GM23248 (cell line): ENCODE data around the gene ITPKC. TPM values are rescaled to one million over a fixed set of nuclear protein-coding genes. Genes with fewer than 3 reads are reported as not detected.

Experiments
- DNase-seq: peaks from one replicate; pipeline ENCODE4 v3.0.0-alpha.2; 2015
- H2AFZ ChIP-seq: fragments of 200-600 bp; sonication (generic); 2 replicates; pipeline ENCODE4 v1.6.1; 2016; ENCODE audit warnings: antibody characterized with exemption
- H3F3A ChIP-seq: fragments of 200-600 bp; sonication (generic); 2 replicates; pipeline ENCODE4 v1.6.1; 2016; ENCODE audit warnings: mild to moderate bottlenecking, antibody characterized with exemption, mixed run types; ENCODE audit not compliant: insufficient read depth
- H3K27ac ChIP-seq: fragments of 200-600 bp; sonication (generic); 2 replicates; pipeline ENCODE4 v1.5.1; 2016; ENCODE audit warnings: mild to moderate bottlenecking
- H3K27me3 ChIP-seq: fragments of 200-600 bp; sonication (generic); replicated peaks from 2 replicates; pipeline ENCODE4 v1.6.1; 2016; ENCODE audit warnings: mild to moderate bottlenecking; ENCODE audit not compliant: insufficient read depth
- H3K36me3 ChIP-seq: fragments of 200-600 bp; sonication (generic); 2 replicates; pipeline ENCODE4 v1.6.1; 2016; ENCODE audit warnings: low read depth, mild to moderate bottlenecking
- H3K4me1 ChIP-seq: fragments of 200-600 bp; sonication (generic); 2 replicates; pipeline ENCODE4 v1.6.1; 2016; ENCODE audit warnings: mild to moderate bottlenecking; ENCODE audit not compliant: insufficient read depth
- H3K4me2 ChIP-seq: fragments of 200-600 bp; sonication (generic); one replicate; pipeline ENCODE4 v1.6.1; 2016; ENCODE audit warnings: mild to moderate bottlenecking; ENCODE audit not compliant: unreplicated experiment
- H3K4me3 ChIP-seq: fragments of 200-600 bp; sonication (generic); 2 replicates; pipeline ENCODE4 v1.5.1; 2016; ENCODE audit warnings: mild to moderate bottlenecking
- H3K79me2 ChIP-seq: fragments of 200-600 bp; sonication (generic); 2 replicates; pipeline ENCODE4 v1.6.1; 2016; ENCODE audit warnings: mild to moderate bottlenecking; ENCODE audit not compliant: insufficient read depth
- H3K9ac ChIP-seq: fragments of 200-600 bp; sonication (generic); 2 replicates; pipeline ENCODE4 v1.6.1; 2016; ENCODE audit warnings: mild to moderate bottlenecking
- H3K9me2 ChIP-seq: fragments of 200-600 bp; sonication (generic); 2 replicates; pipeline ENCODE4 v1.6.1; 2016; ENCODE audit warnings: mixed run types, mild to moderate bottlenecking, moderate library complexity; ENCODE audit not compliant: insufficient read depth
- H3K9me3 ChIP-seq: fragments of 200-600 bp; sonication (generic); one replicate; pipeline ENCODE4 v1.6.1; 2017; ENCODE audit warnings: low read depth
- H4K20me1 ChIP-seq: fragments of 200-600 bp; sonication (generic); 2 replicates; pipeline ENCODE4 v1.6.0; 2016; ENCODE audit not compliant: insufficient read depth
- EZH2 ChIP-seq: fragments of 200-600 bp; sonication (generic); IDR thresholded peaks from 2 replicates; pipeline ENCODE4 v1.6.1; 2018; ENCODE audit warnings: antibody characterized with exemption, mild to moderate bottlenecking; ENCODE audit not compliant: insufficient read depth, poor library complexity, severe bottlenecking
- EZH2phosphoT487 ChIP-seq: fragments of 200-600 bp; sonication (generic); IDR thresholded peaks from 2 replicates; pipeline ENCODE4 v1.6.1; 2018; ENCODE audit warnings: antibody characterized with exemption, moderate library complexity, mild to moderate bottlenecking, low read depth; ENCODE audit not compliant: insufficient read depth
- WGBS, 2 experiments: methylation state at CpG; one replicate each; pipeline ENCODE4 v1.1.6; 2015 to 2017; ENCODE audit warnings: low lambda C conversion rate in 2 of 2, low coverage in 1 of 2; ENCODE audit errors: missing lambda C conversion rate in 2 of 2; 5-methylcytosine and 5-hydroxymethylcytosine counted together
- in situ Hi-C: fragments of 300-500 bp; cut with MboI; formaldehyde crosslinking; loops from 2 replicates; pipeline ENCODE4 v1.15.0; 2020
- polyA plus RNA-seq: library from polyadenylated mRNA; unstranded; fragments of >200 nt; fragmentation: Nextera tagmentation; extraction: Ambion mirVana; gene quantifications from 2 replicates; pipeline ENCODE4 v1.2.1, GENCODE V29; 2016
- total RNA-seq: library from RNA; depleted of rRNA; stranded (reverse); fragments of >200 nt; shearing (Covaris generic); gene quantifications from 2 replicates; pipeline ENCODE4 v1.2.3, GENCODE V29; 2014; rRNA removed

Gene ITPKC
- total RNA-seq (19.9 and 24.7 TPM in 2 replicates), polyA plus RNA-seq (8.5 and 10.4 TPM in 2 replicates)

DNA sequence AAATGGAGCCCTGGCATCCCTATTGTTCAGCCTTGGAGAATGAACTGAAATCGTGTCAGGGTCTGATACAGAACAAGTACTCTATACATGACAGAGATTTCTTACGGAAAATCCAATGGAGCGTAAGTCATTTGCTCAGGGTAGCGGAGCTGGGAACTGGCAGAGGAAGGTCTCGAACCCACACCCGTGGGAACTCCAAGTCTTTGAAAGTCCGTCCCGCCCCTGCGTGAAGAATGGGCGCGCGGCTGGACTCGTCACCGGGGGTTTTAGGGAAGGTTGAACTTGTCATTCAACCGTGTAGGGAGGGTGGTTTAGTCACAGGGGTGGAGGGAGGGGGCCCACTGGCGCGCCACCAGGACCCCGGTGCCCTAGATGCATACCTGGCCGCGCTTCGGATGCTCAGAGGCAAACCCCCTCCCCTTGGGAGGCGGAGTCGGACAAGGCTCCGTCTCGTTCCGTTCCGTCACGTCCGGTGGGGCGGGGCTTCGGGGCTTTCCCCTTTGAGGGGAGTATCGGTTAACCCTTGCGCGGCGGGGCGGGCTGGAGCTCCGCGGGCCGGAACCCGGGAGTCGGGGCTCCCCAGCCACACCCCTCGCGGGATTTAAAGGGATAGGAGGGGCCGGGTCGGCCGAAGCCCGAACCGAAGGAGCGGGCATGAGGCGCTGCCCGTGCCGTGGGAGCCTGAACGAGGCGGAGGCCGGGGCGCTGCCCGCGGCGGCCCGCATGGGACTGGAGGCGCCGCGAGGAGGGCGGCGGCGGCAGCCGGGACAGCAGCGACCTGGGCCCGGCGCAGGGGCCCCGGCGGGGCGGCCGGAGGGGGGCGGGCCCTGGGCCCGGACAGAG, at the start of gene ITPKC, which contains the start of gene COQ8B:
Gene ITPKC (plus strand): TSS at position 631 of the 843 bp plus-strand sequence. CDS start 24 bp downstream, at position 655.
Gene COQ8B (minus strand): TSS at position 405 of the 843 bp plus-strand sequence. CDS start 2,254 bp downstream, outside the sequence.
- Histone ChIP-seq H3K9ac (peak within 1 kb of the TSS; percentile 96), H3F3A (peaks cover 40% of the 10 kb centered on the region), H4K20me1 (no peaks in the 10 kb centered on the region), H3K9me3 (no peaks in the 10 kb centered on the region), H3K4me1 (peaks cover 19% of the 10 kb centered on the region), H3K36me3 (no peaks in the 10 kb centered on the region), H3K27me3 (no peaks in the 10 kb centered on the region), H3K27ac (peak within 1 kb of the TSS; percentile 100), H2AFZ (peak within 1 kb of the TSS; percentile 51), H3K4me2 (peak within 1 kb of the TSS; percentile 97), H3K4me3 (peak within 1 kb of the TSS; percentile 79), H3K9me2 (no peaks in the 10 kb centered on the region), H3K79me2 (peaks cover 51% of the 10 kb centered on the region)
- 1 to 3% methylated on average over 35 to 57 of the region's 76 CpGs for WGBS, 2 experiments
- peak; percentile 99 for DNase-seq
- in situ Hi-C loops, result no loop called here
- no peak for TF ChIP-seq EZH2phosphoT487

DNA sequence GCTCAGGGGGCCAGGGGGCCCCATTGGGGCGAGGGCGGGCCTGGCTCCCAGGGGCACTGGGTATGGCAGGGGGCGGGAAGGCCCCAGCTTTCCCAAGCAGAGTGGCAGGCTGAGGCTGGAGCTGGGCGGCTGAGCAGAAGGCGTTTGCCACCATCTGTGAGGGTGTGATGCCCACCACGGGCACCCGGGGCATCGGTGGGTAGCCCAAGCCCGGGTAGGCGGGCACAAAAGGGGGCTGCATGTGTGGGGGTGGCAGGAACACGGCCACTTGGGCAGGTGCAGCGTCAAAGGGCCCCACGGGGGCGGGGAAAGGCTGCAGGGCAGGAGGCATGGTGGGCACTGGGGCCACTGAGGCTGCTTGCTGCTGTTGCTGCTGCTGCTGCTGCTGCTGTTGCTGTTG, 49.3 kb upstream of the ITPKC start:
- H3F3A ChIP-seq, result peaks cover 41% of the 10 kb centered on the region
- H3K4me1 ChIP-seq, result peaks cover 17% of the 10 kb centered on the region
- in situ Hi-C loops, result loop anchor here (25.0 kb wide), 1 partner anchor 470 kb away; no protein-coding TSS in a partner anchor
- no peak overlapping the region for H3K4me2 ChIP-seq
- no peaks in the 10 kb centered on the region for H3K79me2 ChIP-seq
- H3K9me2 ChIP-seq, result no peaks in the 10 kb centered on the region
- no peak overlapping the region for H3K27ac ChIP-seq
- no peaks in the 10 kb centered on the region for H3K27me3 ChIP-seq
- H2AFZ ChIP-seq, result no peak overlapping the region
- TF ChIP-seq EZH2phosphoT487 (no peak), EZH2 (no peak)
- DNase-seq, result no peak
- H3K4me3 ChIP-seq, result no peak overlapping the region
- peaks cover 34% of the 10 kb centered on the region for H3K36me3 ChIP-seq
- H3K9me3 ChIP-seq, result no peaks in the 10 kb centered on the region
- H4K20me1 ChIP-seq, result no peaks in the 10 kb centered on the region
- H3K9ac ChIP-seq, result no peak overlapping the region
- 89 to 93% methylated on average over 9 to 13 of the region's 14 CpGs for WGBS, 2 experiments

DNA sequence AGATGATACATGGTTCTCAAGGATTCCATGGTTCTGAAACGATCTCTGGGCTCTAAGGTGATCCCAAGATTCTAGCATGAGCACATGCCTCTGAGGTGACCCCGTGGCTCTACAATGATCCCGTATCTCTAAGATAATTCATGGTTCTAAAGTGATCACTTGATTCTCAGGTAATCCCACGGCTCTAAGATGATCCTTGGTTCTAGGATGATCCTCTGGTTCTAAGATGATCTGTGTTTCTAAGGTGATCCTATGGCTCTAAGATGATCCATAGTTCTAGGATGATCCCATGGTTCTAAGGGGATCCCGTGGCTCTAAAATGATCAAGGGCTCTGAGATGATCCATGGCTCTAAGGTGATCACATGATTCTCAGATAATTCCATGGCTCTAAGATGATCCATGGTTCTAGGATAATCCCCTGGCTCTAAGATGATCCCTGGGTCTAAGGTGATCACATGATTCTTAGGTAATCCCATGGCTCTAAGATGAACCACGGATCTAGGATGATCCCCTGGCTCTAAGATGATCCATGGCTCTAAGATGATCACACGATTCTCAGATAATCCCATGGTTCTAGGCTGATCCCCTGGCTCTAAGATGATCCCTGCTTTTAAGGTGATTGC, 47.8 kb upstream of the ITPKC start:
- WGBS, 2 experiments, result 88 to 90% methylated on average over 7 of the region's 7 CpGs
- Histone ChIP-seq H3K27ac (no peak overlapping the region), H3F3A (peaks cover 38% of the 10 kb centered on the region), H3K9me2 (no peaks in the 10 kb centered on the region), H3K4me1 (peaks cover 11% of the 10 kb centered on the region), H3K9me3 (no peaks in the 10 kb centered on the region), H4K20me1 (no peaks in the 10 kb centered on the region), H3K4me3 (no peak overlapping the region), H3K4me2 (no peak overlapping the region), H3K9ac (no peak overlapping the region), H3K27me3 (no peaks in the 10 kb centered on the region), H3K36me3 (peaks cover 41% of the 10 kb centered on the region), H2AFZ (no peak overlapping the region), H3K79me2 (no peaks in the 10 kb centered on the region)
- in situ Hi-C loops, result loop anchor here (25.0 kb wide), 1 partner anchor 468 kb away; no protein-coding TSS in a partner anchor
- no peak for DNase-seq
- TF ChIP-seq EZH2, result no peak
- no peak for TF ChIP-seq EZH2phosphoT487

DNA sequence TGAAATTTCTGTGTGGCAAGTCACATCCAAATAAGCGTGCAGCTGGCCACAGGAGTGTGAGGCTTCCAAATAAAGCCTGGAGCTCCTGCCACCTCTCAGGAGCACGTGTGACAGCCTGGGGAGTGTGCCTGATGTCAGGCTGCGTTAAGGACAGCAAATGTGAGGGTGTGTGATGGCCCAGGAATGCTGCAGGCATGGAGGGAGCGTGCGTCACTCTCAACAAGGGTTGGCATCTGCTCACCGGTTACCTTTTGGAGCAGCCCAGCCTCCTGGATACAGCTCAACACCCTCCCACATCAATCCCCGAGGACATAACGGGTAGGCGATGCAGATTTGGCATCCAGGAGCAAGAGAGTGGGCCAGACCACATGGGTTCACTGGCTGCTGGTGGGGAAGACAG, 45.5 kb upstream of the ITPKC start:
- Histone ChIP-seq H2AFZ (no peak overlapping the region), H3K79me2 (no peaks in the 10 kb centered on the region), H3K36me3 (peaks cover 56% of the 10 kb centered on the region), H3K4me3 (no peak overlapping the region), H3K9me3 (no peaks in the 10 kb centered on the region), H3K27me3 (no peaks in the 10 kb centered on the region), H3K9me2 (no peaks in the 10 kb centered on the region), H3F3A (peaks cover 23% of the 10 kb centered on the region; the same call in 1 of the 2 replicates), H3K9ac (no peak overlapping the region), H3K4me2 (no peak overlapping the region), H3K4me1 (peaks cover 8% of the 10 kb centered on the region), H3K27ac (no peak overlapping the region), H4K20me1 (no peaks in the 10 kb centered on the region)
- DNase-seq, result no peak
- no peak for TF ChIP-seq EZH2
- no peak for TF ChIP-seq EZH2phosphoT487
- in situ Hi-C loops, result loop anchor here (25.0 kb wide), 1 partner anchor 466 kb away; no protein-coding TSS in a partner anchor
- 62% methylated on average over 9 of the region's 9 CpGs for WGBS, 2 experiments
